IPS-18c (cell line): ENCODE results near the gene SPCS3.
"Not testable (repeated sequence)": the region's sequence is repeated elsewhere in the genome, so short reads cannot be mapped to it uniquely, and the experiment has no call there.

ENCODE experiments used
- H3K4me3 ChIP-seq: 2 replicates; pipeline ENCODE4 v1.7.0; 2013; ENCODE audit warnings: low read depth, mild to moderate bottlenecking, low read length, moderate library complexity; ENCODE audit not compliant: insufficient read depth
- H3K9me3 ChIP-seq: one replicate; pipeline ENCODE4 v1.6.1; 2013; ENCODE audit warnings: mild to moderate bottlenecking, low read length, moderate library complexity; ENCODE audit not compliant: control insufficient read depth, insufficient read depth

SPCS3 gene

GRCh38 chr4:176319704-176320339 is at the start of gene SPCS3:
Gene SPCS3, plus strand, starts transcription at chr4:176319966. Its CDS starts 111 bp downstream, at chr4:176320077.
- Histone ChIP-seq H3K4me3 (peak within 1 kb of the TSS; percentile 72), H3K9me3 (no peaks in the 10 kb centered on the region)

- Histone ChIP-seq H3K4me3 (no peak overlapping the region), H3K9me3 (no peaks in the 10 kb centered on the region)
Measured at GRCh38 chr4:176270669-176271068, 49.1 kb upstream of the SPCS3 start.

- no peak overlapping the region for H3K4me3 ChIP-seq
- no peaks in the 10 kb centered on the region for H3K9me3 ChIP-seq
Measured at GRCh38 chr4:176271749-176272148, 48.0 kb upstream of the SPCS3 start.

- no peak overlapping the region for H3K4me3 ChIP-seq
- no peaks in the 10 kb centered on the region for H3K9me3 ChIP-seq
Measured at GRCh38 chr4:176272799-176273198, 47.0 kb upstream of the SPCS3 start.

GRCh38 chr4:176273736-176274135 is 46.0 kb upstream of the SPCS3 start:
- no peak overlapping the region for H3K4me3 ChIP-seq
- H3K9me3 ChIP-seq = no peaks in the 10 kb centered on the region

- no peak overlapping the region for H3K4me3 ChIP-seq
- no peaks in the 10 kb centered on the region for H3K9me3 ChIP-seq
Measured at GRCh38 chr4:176274441-176274840, 45.3 kb upstream of the SPCS3 start.

GRCh38 chr4:176276710-176277109 is 43.1 kb upstream of the SPCS3 start:
- Histone ChIP-seq H3K4me3 (no peak overlapping the region), H3K9me3 (no peaks in the 10 kb centered on the region)

- Histone ChIP-seq H3K9me3 (no peaks in the 10 kb centered on the region), H3K4me3 (no peak overlapping the region)
Measured at GRCh38 chr4:176277162-176277904, 42.4 kb upstream of the SPCS3 start.

- H3K9me3 ChIP-seq, H3K4me3 ChIP-seq: not testable (repeated sequence)
Measured at GRCh38 chr4:176279560-176279959, 40.2 kb upstream of the SPCS3 start.

- Histone ChIP-seq H3K9me3 (no peaks in the 10 kb centered on the region), H3K4me3 (no peak overlapping the region)
Measured at GRCh38 chr4:176286728-176287127, 33.0 kb upstream of the SPCS3 start.

GRCh38 chr4:176287546-176287945 is 32.2 kb upstream of the SPCS3 start:
- H3K4me3 ChIP-seq = no peak overlapping the region
- no peaks in the 10 kb centered on the region for H3K9me3 ChIP-seq

GRCh38 chr4:176288020-176288419 is 31.7 kb upstream of the SPCS3 start:
- no peaks in the 10 kb centered on the region for H3K9me3 ChIP-seq
- no peak overlapping the region for H3K4me3 ChIP-seq

- Histone ChIP-seq H3K9me3 (no peaks in the 10 kb centered on the region), H3K4me3 (no peak overlapping the region)
Measured at GRCh38 chr4:176289561-176289960, 30.2 kb upstream of the SPCS3 start.

GRCh38 chr4:176290520-176290919 is 29.2 kb upstream of the SPCS3 start:
- no peaks in the 10 kb centered on the region for H3K9me3 ChIP-seq
- H3K4me3 ChIP-seq = no peak overlapping the region

GRCh38 chr4:176291748-176292147 is 28.0 kb upstream of the SPCS3 start:
- H3K9me3 ChIP-seq = no peaks in the 10 kb centered on the region
- no peak overlapping the region for H3K4me3 ChIP-seq

GRCh38 chr4:176292920-176293319 is 26.8 kb upstream of the SPCS3 start:
- no peaks in the 10 kb centered on the region for H3K9me3 ChIP-seq
- H3K4me3 ChIP-seq = no peak overlapping the region

GRCh38 chr4:176293660-176294059 is 26.1 kb upstream of the SPCS3 start:
- no peak overlapping the region for H3K4me3 ChIP-seq
- no peaks in the 10 kb centered on the region for H3K9me3 ChIP-seq

- H3K4me3 ChIP-seq, H3K9me3 ChIP-seq: not testable (repeated sequence)
Measured at GRCh38 chr4:176295907-176296306, 23.9 kb upstream of the SPCS3 start.

- H3K9me3 ChIP-seq = no peaks in the 10 kb centered on the region
- no peak overlapping the region for H3K4me3 ChIP-seq
Measured at GRCh38 chr4:176298664-176299063, 21.1 kb upstream of the SPCS3 start.
